Colonic mucosa (tissue), 4 donors: ENCODE results near the gene OR10H4. TPM values are rescaled to one million over a fixed set of nuclear protein-coding genes. Genes with fewer than 3 reads are reported as not detected.

ENCODE experiments used
- DNase-seq: peaks from one replicate; pipeline ENCODE4 v3.0.0-alpha.2; 2020
- H3K27ac ChIP-seq: fragments of 200-600 bp; one replicate; pipeline ENCODE4 v1.8.0; 2021
- H3K27me3 ChIP-seq: fragments of 200-600 bp; one replicate; pipeline ENCODE4 v1.8.0; 2021
- H3K36me3 ChIP-seq: fragments of 200-600 bp; one replicate; pipeline ENCODE4 v1.8.0; 2021
- H3K4me1 ChIP-seq: fragments of 200-600 bp; one replicate; pipeline ENCODE4 v1.8.0; 2021; ENCODE audit warnings: mild to moderate bottlenecking
- H3K4me3 ChIP-seq: fragments of 200-600 bp; one replicate; pipeline ENCODE4 v1.8.0; 2021
- H3K9ac ChIP-seq, 2 donors: one replicate each; pipeline ENCODE4 v1.7.0; 2013; ENCODE audit warnings: control low read depth in 2 of 2, low read depth in 2 of 2, low read length in 2 of 2
- H3K9me3 ChIP-seq: fragments of 200-600 bp; one replicate; pipeline ENCODE4 v1.8.0; 2021
- intact Hi-C: fragments of 100-400 bp; cut with DNase I; formaldehyde crosslinking; loops from one replicate; pipeline ENCODE4 v1.14.1; 2022
- total RNA-seq, 2 donors: library from RNA; stranded (reverse); fragmentation: NEBNext Ultra II Directional in 1 of 2; extraction: Animal tissue kit (Norgen Biotek cat#: 25700) in 1 of 2; gene quantifications; one replicate each; pipeline ENCODE4 v1.2.1, GENCODE V29; 2021
- TF ChIP-seq, protein P1 (sequence below): fragments of 200-600 bp; IDR thresholded peaks from one replicate; pipeline ENCODE4 v1.8.0; 2022; ENCODE audit warnings: antibody characterized with exemption, mild to moderate bottlenecking
- donor health status: healthy.
- donor health status: DM: no; HTN: no; CAD: no.
- donor health status: DM: no; HTN: no; CAD: no.

The OR10H4 gene
- total RNA-seq, 2 donors from 2014 or later: not detected

- intact Hi-C loops: no loop called here
- no peak overlapping the region for H3K27ac ChIP-seq
- TF ChIP-seq, protein P1, sequence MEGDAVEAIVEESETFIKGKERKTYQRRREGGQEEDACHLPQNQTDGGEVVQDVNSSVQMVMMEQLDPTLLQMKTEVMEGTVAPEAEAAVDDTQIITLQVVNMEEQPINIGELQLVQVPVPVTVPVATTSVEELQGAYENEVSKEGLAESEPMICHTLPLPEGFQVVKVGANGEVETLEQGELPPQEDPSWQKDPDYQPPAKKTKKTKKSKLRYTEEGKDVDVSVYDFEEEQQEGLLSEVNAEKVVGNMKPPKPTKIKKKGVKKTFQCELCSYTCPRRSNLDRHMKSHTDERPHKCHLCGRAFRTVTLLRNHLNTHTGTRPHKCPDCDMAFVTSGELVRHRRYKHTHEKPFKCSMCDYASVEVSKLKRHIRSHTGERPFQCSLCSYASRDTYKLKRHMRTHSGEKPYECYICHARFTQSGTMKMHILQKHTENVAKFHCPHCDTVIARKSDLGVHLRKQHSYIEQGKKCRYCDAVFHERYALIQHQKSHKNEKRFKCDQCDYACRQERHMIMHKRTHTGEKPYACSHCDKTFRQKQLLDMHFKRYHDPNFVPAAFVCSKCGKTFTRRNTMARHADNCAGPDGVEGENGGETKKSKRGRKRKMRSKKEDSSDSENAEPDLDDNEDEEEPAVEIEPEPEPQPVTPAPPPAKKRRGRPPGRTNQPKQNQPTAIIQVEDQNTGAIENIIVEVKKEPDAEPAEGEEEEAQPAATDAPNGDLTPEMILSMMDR: no peak
- no peak overlapping the region for H3K4me3 ChIP-seq
- no peaks in the 10 kb centered on the region for H3K9me3 ChIP-seq
- H3K27me3 ChIP-seq: no peaks in the 10 kb centered on the region
- H3K36me3 ChIP-seq: no peaks in the 10 kb centered on the region
- no peak overlapping the region for H3K9ac ChIP-seq
- no peaks in the 10 kb centered on the region for H3K4me1 ChIP-seq
- no peak for DNase-seq
Measured at GRCh38 chr19:15935167-15935702, 13.6 kb upstream of the OR10H4 start.

- Histone ChIP-seq H3K9me3 (no peaks in the 10 kb centered on the region), H3K4me3 (no peak overlapping the region), H3K27ac (no peak overlapping the region), H3K36me3 (no peaks in the 10 kb centered on the region), H3K27me3 (no peaks in the 10 kb centered on the region), H3K9ac (no peak overlapping the region), H3K4me1 (no peaks in the 10 kb centered on the region)
- DNase-seq: no peak
- intact Hi-C loops: no loop called here
- TF ChIP-seq, protein P1: no peak
Measured at GRCh38 chr19:15936173-15936572, 12.6 kb upstream of the OR10H4 start.

- intact Hi-C loops: no loop called here
- Histone ChIP-seq H3K4me1 (no peaks in the 10 kb centered on the region), H3K4me3 (no peak overlapping the region), H3K9me3 (no peaks in the 10 kb centered on the region), H3K9ac (no peak overlapping the region), H3K27ac (no peak overlapping the region), H3K27me3 (no peaks in the 10 kb centered on the region), H3K36me3 (no peaks in the 10 kb centered on the region)
- TF ChIP-seq, protein P1: no peak
- DNase-seq: no peak
Measured at GRCh38 chr19:15936950-15937349, 11.9 kb upstream of the OR10H4 start.

- Histone ChIP-seq H3K9me3 (no peaks in the 10 kb centered on the region), H3K9ac (no peak overlapping the region), H3K27ac (no peak overlapping the region), H3K27me3 (no peaks in the 10 kb centered on the region), H3K4me1 (no peaks in the 10 kb centered on the region), H3K4me3 (no peak overlapping the region), H3K36me3 (no peaks in the 10 kb centered on the region)
- no peak for DNase-seq
- intact Hi-C loops: no loop called here
- TF ChIP-seq, protein P1: no peak
Measured at GRCh38 chr19:15937771-15938170, 11.0 kb upstream of the OR10H4 start.

- no peaks in the 10 kb centered on the region for H3K27me3 ChIP-seq
- no peak overlapping the region for H3K27ac ChIP-seq
- TF ChIP-seq, protein P1: no peak
- no peaks in the 10 kb centered on the region for H3K36me3 ChIP-seq
- no peaks in the 10 kb centered on the region for H3K4me1 ChIP-seq
- no peak overlapping the region for H3K9ac ChIP-seq
- no peak overlapping the region for H3K4me3 ChIP-seq
- intact Hi-C loops: no loop called here
- no peaks in the 10 kb centered on the region for H3K9me3 ChIP-seq
- DNase-seq: no peak
Measured at GRCh38 chr19:15944401-15944800, 4.4 kb upstream of the OR10H4 start.
